PC-3 (cell line): ENCODE results near the gene PLA2G2F. TPM values are rescaled to one million over a fixed set of nuclear protein-coding genes. Genes with fewer than 3 reads are reported as not detected.

Experiments
- ATAC-seq: fragments of 200-7000 bp; cut with Tn5 transposase; 2 replicates; pipeline ENCODE4 v1.9.1; 2020; ENCODE audit warnings: mild to moderate bottlenecking, moderate library complexity
- BruUV-seq: library from RNA; stranded (reverse); fragments of 400-500 nt; replicated peaks from 2 replicates; lab custom pipeline; 2021; lab: Mats Ljungman, UMichigan
- CTCF ChIA-PET: fragments of 300-600 bp; sonication (Branson Sonifier 250); formaldehyde crosslinking; loops from one replicate; lab custom pipeline; 2022; ENCODE audit warnings: antibody characterized with exemption; lab: Charles Lee
- POLR2A ChIA-PET: fragments of 300-600 bp; sonication (Branson Sonifier 250); formaldehyde crosslinking; loops from one replicate; lab custom pipeline; 2022; ENCODE audit warnings: antibody characterized with exemption; ENCODE audit not compliant: unreplicated experiment; lab: Charles Lee
- DNase-seq: peaks from one replicate; pipeline ENCODE4 v3.0.0-alpha.2; 2015
- H2AFZ ChIP-seq: fragments of 300-600 bp; sonication (generic); 2 replicates; pipeline ENCODE4 v1.6.0; 2016; ENCODE audit warnings: antibody characterized with exemption, low read length
- H3F3A ChIP-seq: fragments of 300-600 bp; sonication (generic); one replicate; pipeline ENCODE4 v1.6.0; 2017; ENCODE audit warnings: antibody characterized with exemption, low read length, control low read depth, mild to moderate bottlenecking; ENCODE audit not compliant: unreplicated experiment
- H3K27ac ChIP-seq: fragments of 300-600 bp; sonication (generic); 2 replicates; pipeline ENCODE4 v1.5.1; 2016; ENCODE audit warnings: mild to moderate bottlenecking, low read length
- H3K27me3 ChIP-seq: fragments of 300-600 bp; sonication (generic); 2 replicates; pipeline ENCODE4 v1.6.1; 2016; ENCODE audit warnings: low read length, mixed read lengths
- H3K36me3 ChIP-seq: fragments of 300-600 bp; sonication (generic); 2 replicates; pipeline ENCODE4 v1.6.1; 2016; ENCODE audit warnings: low read depth, mixed run types, low read length, mixed read lengths
- H3K4me1 ChIP-seq: fragments of 300-600 bp; sonication (generic); 2 replicates; pipeline ENCODE4 v1.5.1; 2016; ENCODE audit warnings: low read length; ENCODE audit not compliant: insufficient read depth
- H3K4me2 ChIP-seq: fragments of 300-600 bp; sonication (generic); 2 replicates; pipeline ENCODE4 v1.6.0; 2016; ENCODE audit warnings: low read length
- H3K4me3 ChIP-seq: fragments of 300-600 bp; sonication (generic); 2 replicates; pipeline ENCODE4 v1.5.1; 2016; ENCODE audit warnings: mild to moderate bottlenecking, low read length, mixed read lengths
- H3K79me2 ChIP-seq: fragments of 300-600 bp; sonication (generic); 2 replicates; pipeline ENCODE4 v1.6.1; 2017; ENCODE audit warnings: low read length, mixed read lengths
- H3K9ac ChIP-seq: fragments of 300-600 bp; sonication (generic); 2 replicates; pipeline ENCODE4 v1.6.0; 2016; ENCODE audit warnings: mild to moderate bottlenecking, low read length
- H3K9me2 ChIP-seq: fragments of 300-600 bp; sonication (generic); replicated peaks from 2 replicates; pipeline ENCODE4 v1.6.1; 2016; ENCODE audit warnings: mixed run types, low read length, mixed read lengths
- H3K9me3 ChIP-seq: fragments of 300-600 bp; sonication (generic); 2 replicates; pipeline ENCODE4 v1.6.1; 2016; ENCODE audit warnings: low read length, mixed read lengths
- H4K20me1 ChIP-seq: fragments of 300-600 bp; sonication (generic); 2 replicates; pipeline ENCODE4 v1.6.1; 2016; ENCODE audit warnings: low read length, mixed read lengths
- CTCF ChIP-seq: fragments of 300-600 bp; sonication (generic); conservative IDR thresholded peaks from 2 replicates; pipeline ENCODE4 v1.5.1; 2017; ENCODE audit warnings: antibody characterized with exemption, low read depth, mild to moderate bottlenecking, low read length
- EZH2 ChIP-seq: fragments of 300-600 bp; sonication (generic); IDR thresholded peaks from one replicate; pipeline ENCODE4 v1.6.1; 2017; ENCODE audit warnings: antibody characterized with exemption, mild to moderate bottlenecking, low read length; ENCODE audit not compliant: unreplicated experiment
- EZH2phosphoT487 ChIP-seq: fragments of 300-600 bp; sonication (generic); IDR thresholded peaks from 2 replicates; pipeline ENCODE4 v1.6.1; 2018; ENCODE audit warnings: mild to moderate bottlenecking, antibody characterized with exemption, low read length, borderline replicate concordance
- intact Hi-C: fragments of 100-400 bp; cut with micrococcal nuclease; formaldehyde crosslinking; loops from 2 replicates; pipeline ENCODE4 v1.9.0; 2023
- total RNA-seq: library from RNA; depleted of rRNA; stranded (reverse); fragments of >200 nt; gene quantifications from 2 replicates; pipeline ENCODE4 v1.2.3, GENCODE V29; 2014

The PLA2G2F gene
- total RNA-seq, 1 experiment from 2014 or later: 0.18 TPM

- intact Hi-C loops: no loop called here
- DNase-seq: no peak
- Histone ChIP-seq H3K4me1 (peaks cover 23% of the 10 kb centered on the region), H3K27me3 (no peaks in the 10 kb centered on the region), H3K9ac (no peak overlapping the region), H3K36me3 (no peaks in the 10 kb centered on the region), H3K9me3 (no peaks in the 10 kb centered on the region), H3K4me3 (no peak overlapping the region), H4K20me1 (no peaks in the 10 kb centered on the region), H3K79me2 (no peaks in the 10 kb centered on the region), H3K9me2 (no peaks in the 10 kb centered on the region), H3F3A (no peaks in the 10 kb centered on the region), H3K4me2 (no peak overlapping the region), H3K27ac (no peak overlapping the region), H2AFZ (no peak overlapping the region)
- ChIA-PET POLR2A (no interaction called here), CTCF (no interaction called here)
- BruUV-seq: no TSS peak
- ATAC-seq: no peak
- TF ChIP-seq EZH2: no peak
- no peak for TF ChIP-seq EZH2phosphoT487
- TF ChIP-seq CTCF: no peak
These were observed 43.9 kb downstream of the PLA2G2F start for GRCh38 chr1:20183035-20183434.

GRCh38 chr1:20183616-20184271 lies 44.6 kb downstream of the PLA2G2F start:
- POLR2A ChIA-PET: no interaction called here
- H2AFZ ChIP-seq: no peak overlapping the region
- TF ChIP-seq EZH2phosphoT487: no peak
- TF ChIP-seq EZH2: no peak
- no peak for TF ChIP-seq CTCF
- no peak overlapping the region for H3K9ac ChIP-seq
- intact Hi-C loops: no loop called here
- CTCF ChIA-PET: no interaction called here
- no peak overlapping the region for H3K4me3 ChIP-seq
- ATAC-seq (no peak), DNase-seq (no peak)
- H3K79me2 ChIP-seq: no peaks in the 10 kb centered on the region
- no peaks in the 10 kb centered on the region for H3K9me2 ChIP-seq
- H3K27me3 ChIP-seq: no peaks in the 10 kb centered on the region
- no peaks in the 10 kb centered on the region for H4K20me1 ChIP-seq
- no peak overlapping the region for H3K27ac ChIP-seq
- H3F3A ChIP-seq: no peaks in the 10 kb centered on the region
- H3K36me3 ChIP-seq: no peaks in the 10 kb centered on the region
- no TSS peak for BruUV-seq
- H3K4me1 ChIP-seq: peaks cover 28% of the 10 kb centered on the region
- no peaks in the 10 kb centered on the region for H3K9me3 ChIP-seq
- no peak overlapping the region for H3K4me2 ChIP-seq

- Histone ChIP-seq H3K79me2 (no peaks in the 10 kb centered on the region), H3K4me2 (no peak overlapping the region), H3K9ac (no peak overlapping the region), H3K4me1 (peaks cover 28% of the 10 kb centered on the region), H3K4me3 (no peak overlapping the region), H3K27me3 (no peaks in the 10 kb centered on the region), H2AFZ (no peak overlapping the region), H3K9me3 (no peaks in the 10 kb centered on the region), H3K27ac (no peak overlapping the region), H3F3A (no peaks in the 10 kb centered on the region), H3K36me3 (no peaks in the 10 kb centered on the region), H4K20me1 (no peaks in the 10 kb centered on the region), H3K9me2 (no peaks in the 10 kb centered on the region)
- ATAC-seq (no peak), DNase-seq (no peak)
- ChIA-PET CTCF (no interaction called here), POLR2A (no interaction called here)
- TF ChIP-seq EZH2phosphoT487 (no peak), EZH2 (no peak), CTCF (no peak)
- no TSS peak for BruUV-seq
- intact Hi-C loops: no loop called here
These were observed 45.4 kb downstream of the PLA2G2F start for GRCh38 chr1:20184481-20184900.
